ENCODE results near the gene PPIP5K2.

- TF ChIP-seq REST (IDR thresholded peaks at IDR 0.05; ENCODE audit: insufficient read depth in 1 of 2, low read depth in 2 of 2, low read length in 2 of 2) (no peak), TAF1 (IDR thresholded peaks at IDR 0.05; ENCODE audit: borderline replicate concordance, insufficient read depth, low read length) (no peak), FOXP2 (optimal IDR thresholded peaks at IDR 0.05; ENCODE audit: borderline replicate concordance, extremely low read depth, extremely low read length, insufficient read depth) (no peak), SIN3A (IDR thresholded peaks at IDR 0.05; ENCODE audit: borderline replicate concordance, insufficient read depth, low read length) (no peak)
These were observed 44.7 kb upstream of the PPIP5K2 start for GRCh38 chr5:103075442-103075841.

Data from PFSK-1 (cell line).